PFSK-1 (cell line): ENCODE data around the gene KRTAP10-8.

Experiments used
- FOXP2 ChIP-seq: optimal IDR thresholded peaks from 2 replicates; pipeline ENCODE3; 2011; ENCODE audit warnings: borderline replicate concordance, control low read depth, inconsistent platforms; ENCODE audit not compliant: insufficient read depth; ENCODE audit errors: extremely low read length, extremely low read depth
- POLR2AphosphoS5 ChIP-seq: IDR thresholded peaks from 2 replicates; pipeline ENCODE4 v1.6.1; 2012; ENCODE audit warnings: low read depth, mild to moderate bottlenecking, control low read depth, low read length, moderate library complexity
- REST ChIP-seq, 2 experiments: IDR thresholded peaks; 2 replicates each; pipeline versions ENCODE4 v1.6.1 to v1.8.0; 2011 to 2012; ENCODE audit warnings: low read depth in 2 of 2, low read length in 2 of 2, control low read depth in 1 of 2, inconsistent platforms in 1 of 2, mild to moderate bottlenecking in 1 of 2, moderate library complexity in 1 of 2; ENCODE audit not compliant: insufficient read depth in 1 of 2
- SIN3A ChIP-seq: IDR thresholded peaks from 2 replicates; pipeline ENCODE4 v1.6.1; 2012; ENCODE audit warnings: mild to moderate bottlenecking, low read length, moderate library complexity, borderline replicate concordance; ENCODE audit not compliant: insufficient read depth
- TAF1 ChIP-seq: IDR thresholded peaks from 2 replicates; pipeline ENCODE4 v1.6.1; 2012; ENCODE audit warnings: low read length, control low read depth, borderline replicate concordance; ENCODE audit not compliant: insufficient read depth

Gene KRTAP10-8

GRCh38 chr21:44606495-44606894 lies 5.4 kb upstream of the KRTAP10-8 start:
- TF ChIP-seq TAF1: no peak
- TF ChIP-seq POLR2AphosphoS5: no peak
- TF ChIP-seq FOXP2: no peak
- TF ChIP-seq REST (IDR thresholded peaks at IDR 0.05; ENCODE audit: insufficient read depth in 1 of 2, low read depth in 2 of 2, low read length in 2 of 2): no peak
- TF ChIP-seq SIN3A: no peak

- TF ChIP-seq SIN3A (no peak), FOXP2 (no peak), TAF1 (no peak), REST (IDR thresholded peaks at IDR 0.05; ENCODE audit: insufficient read depth in 1 of 2, low read depth in 2 of 2, low read length in 2 of 2) (no peak), POLR2AphosphoS5 (no peak)
These were observed 2.7 kb upstream of the KRTAP10-8 start for GRCh38 chr21:44609193-44609592.

GRCh38 chr21:44611551-44611950 lies 328 bp upstream of the KRTAP10-8 start:
- TF ChIP-seq TAF1 (no peak), REST (IDR thresholded peaks at IDR 0.05; ENCODE audit: insufficient read depth in 1 of 2, low read depth in 2 of 2, low read length in 2 of 2) (no peak), FOXP2 (no peak), POLR2AphosphoS5 (no peak), SIN3A (no peak)

GRCh38 chr21:44612669-44613229 lies 870 bp downstream of the KRTAP10-8 start:
- no peak for TF ChIP-seq POLR2AphosphoS5
- no peak for TF ChIP-seq REST (IDR thresholded peaks at IDR 0.05; ENCODE audit: insufficient read depth in 1 of 2, low read depth in 2 of 2, low read length in 2 of 2)
- no peak for TF ChIP-seq TAF1
- no peak for TF ChIP-seq FOXP2
- TF ChIP-seq SIN3A: no peak
